HEK293 (cell line): Measurements from ENCODE around the gene SPIB.
A peak's percentile ranks its signal among the peaks of the same experiment; 100 is the strongest.

Source experiments
- CTCF ChIA-PET: fragments of 350-600 bp; formaldehyde crosslinking; extraction: SDS; loops from one replicate; lab custom pipeline; 2021; ENCODE audit warnings: antibody characterized with exemption; lab: Yijun Ruan, JAX
- POLR2A ChIA-PET: fragments of 300-600 bp; formaldehyde crosslinking; extraction: SDS; loops from one replicate; lab custom pipeline; 2020; ENCODE audit warnings: antibody characterized with exemption, inconsistent platforms; lab: Yijun Ruan, JAX
- H3K27ac ChIP-seq: fragments of 200-500 bp; sonication (Bioruptor generic); 2 replicates; pipeline ENCODE4 v1.5.1; 2014; ENCODE audit warnings: low read depth, low read length, control low read depth, inconsistent platforms; ENCODE audit errors: extremely low read depth
- H3K36me3 ChIP-seq, 2 experiments: fragments of 200-500 bp in 1 of 2; sonication (Bioruptor generic) in 1 of 2; 1 replicate in 1 of 2; 2 replicates in 1 of 2; pipeline ENCODE4 v1.5.1; 2014 to 2017; ENCODE audit warnings: inconsistent platforms in 2 of 2, low read length in 2 of 2; ENCODE audit not compliant: control insufficient read depth in 2 of 2, insufficient read depth in 1 of 2
- H3K4me1 ChIP-seq: fragments of 200-500 bp; sonication (Bioruptor generic); 2 replicates; pipeline ENCODE4 v1.5.1; 2014; ENCODE audit warnings: mild to moderate bottlenecking, low read length, inconsistent platforms; ENCODE audit not compliant: control insufficient read depth, insufficient read depth
- H3K4me3 ChIP-seq: 2 replicates; pipeline ENCODE4 v1.5.1; 2011; ENCODE audit warnings: low read depth, mild to moderate bottlenecking, control low read depth, low read length, moderate library complexity
- H3K9me3 ChIP-seq: fragments of 200-500 bp; sonication (Bioruptor generic); 2 replicates; pipeline ENCODE4 v1.5.1; 2014; ENCODE audit warnings: low read depth, low read length, inconsistent platforms; ENCODE audit not compliant: control insufficient read depth, insufficient read depth
- BCL11B ChIP-seq: fragments of 450-650 bp; formaldehyde crosslinking; IDR thresholded peaks from 2 replicates; pipeline ENCODE4 v1.5.1; 2016; ENCODE audit warnings: low read depth, missing biosample characterization, missing genetic modification characterization
- IKZF3 ChIP-seq: fragments of 450-650 bp; IDR thresholded peaks from 2 replicates; pipeline ENCODE4 v1.5.0; 2018; ENCODE audit warnings: missing biosample characterization, mild to moderate bottlenecking, missing genetic modification characterization, moderate library complexity
- KLF1 ChIP-seq: fragments of 450-650 bp; formaldehyde crosslinking; IDR thresholded peaks from 2 replicates; pipeline ENCODE4 v1.5.1; 2016; ENCODE audit warnings: missing biosample characterization, missing genetic modification characterization
- PRDM2 ChIP-seq: fragments of 450-650 bp; formaldehyde crosslinking; IDR thresholded peaks from 2 replicates; pipeline ENCODE4 v1.5.1; 2016; ENCODE audit warnings: missing biosample characterization, missing genetic modification characterization, borderline replicate concordance
- PRDM4 ChIP-seq: fragments of 450-650 bp; formaldehyde crosslinking; IDR thresholded peaks from 2 replicates; pipeline ENCODE4 v1.5.1; 2017; ENCODE audit warnings: missing biosample characterization, missing genetic modification characterization
- YY2 ChIP-seq: fragments of 450-650 bp; formaldehyde crosslinking; IDR thresholded peaks from 2 replicates; pipeline ENCODE4 v1.5.1; 2016; ENCODE audit warnings: missing biosample characterization, missing genetic modification characterization
- ZBTB1 ChIP-seq: fragments of 450-650 bp; formaldehyde crosslinking; IDR thresholded peaks from 2 replicates; pipeline ENCODE4 v1.5.1; 2016; ENCODE audit warnings: missing biosample characterization, missing genetic modification characterization
- ZFHX2 ChIP-seq: fragments of 450-650 bp; formaldehyde crosslinking; conservative IDR thresholded peaks from 2 replicates; pipeline ENCODE4 v1.5.1; 2016; ENCODE audit warnings: missing biosample characterization, missing genetic modification characterization
- ZNF138 ChIP-seq: fragments of 450-650 bp; formaldehyde crosslinking; IDR thresholded peaks from 2 replicates; pipeline ENCODE4 v1.5.1; 2016; ENCODE audit warnings: missing biosample characterization, missing genetic modification characterization, borderline replicate concordance
- ZNF148 ChIP-seq: fragments of 450-650 bp; formaldehyde crosslinking; IDR thresholded peaks from 2 replicates; pipeline ENCODE4 v1.5.0; 2017; ENCODE audit warnings: missing biosample characterization, missing genetic modification characterization, borderline replicate concordance
- ZNF214 ChIP-seq: fragments of 450-650 bp; formaldehyde crosslinking; IDR thresholded peaks from 2 replicates; pipeline ENCODE4 v1.5.1; 2017; ENCODE audit warnings: missing biosample characterization, mild to moderate bottlenecking, missing genetic modification characterization, borderline replicate concordance
- ZNF248 ChIP-seq: fragments of 450-650 bp; formaldehyde crosslinking; IDR thresholded peaks from 2 replicates; pipeline ENCODE4 v1.5.1; 2017; ENCODE audit warnings: missing biosample characterization, missing genetic modification characterization
- ZNF366 ChIP-seq: fragments of 450-650 bp; formaldehyde crosslinking; conservative IDR thresholded peaks from 2 replicates; pipeline ENCODE4 v1.5.1; 2016; ENCODE audit warnings: missing biosample characterization, missing genetic modification characterization
- ZNF398 ChIP-seq: fragments of 450-650 bp; formaldehyde crosslinking; IDR thresholded peaks from 2 replicates; pipeline ENCODE4 v1.5.1; 2017; ENCODE audit warnings: missing biosample characterization, missing genetic modification characterization
- ZNF473 ChIP-seq: fragments of 450-650 bp; formaldehyde crosslinking; IDR thresholded peaks from 2 replicates; pipeline ENCODE4 v1.5.1; 2017; ENCODE audit warnings: missing biosample characterization, missing genetic modification characterization
- ZNF521 ChIP-seq: fragments of 450-650 bp; formaldehyde crosslinking; IDR thresholded peaks from 2 replicates; pipeline ENCODE4 v1.5.1; 2017; ENCODE audit warnings: missing biosample characterization, mild to moderate bottlenecking, missing genetic modification characterization
- ZNF544 ChIP-seq: fragments of 450-650 bp; formaldehyde crosslinking; IDR thresholded peaks from 2 replicates; pipeline ENCODE4 v1.5.0; 2017; ENCODE audit warnings: missing biosample characterization, missing genetic modification characterization
- ZSCAN16 ChIP-seq: fragments of 450-650 bp; formaldehyde crosslinking; IDR thresholded peaks from 2 replicates; pipeline ENCODE4 v1.5.1; 2016; ENCODE audit warnings: missing biosample characterization, missing genetic modification characterization
- TF ChIP-seq, protein P1 (sequence below): fragments of 450-650 bp; formaldehyde crosslinking; IDR thresholded peaks from 2 replicates; pipeline ENCODE4 v1.5.1; 2016; ENCODE audit warnings: missing biosample characterization, missing genetic modification characterization, borderline replicate concordance
- TF ChIP-seq, protein P2 (sequence below): IDR thresholded peaks from 2 replicates; pipeline ENCODE4 v1.6.1; 2011; ENCODE audit warnings: mild to moderate bottlenecking, low read depth, low read length, borderline replicate concordance

The SPIB gene

GRCh38 chr19:50455992-50456391 lies 37.3 kb downstream of the SPIB start:
- ChIA-PET POLR2A (no interaction called here), CTCF (interaction anchor here (0.6 to 1.1 kb wide), 3 partner anchors 14 to 27 kb away, joined by 3 read pairs; no protein-coding TSS in a partner anchor)
- H3K4me1 ChIP-seq = no peaks in the 10 kb centered on the region
- H3K27ac ChIP-seq = no peak overlapping the region
- no peaks in the 10 kb centered on the region for H3K9me3 ChIP-seq
- H3K36me3 ChIP-seq = no peaks in the 10 kb centered on the region
- no peak overlapping the region for H3K4me3 ChIP-seq
- TF ChIP-seq IKZF3 (tag by site-specific recombination) (no peak), ZNF248 (0 out of 2 replicates have a peak, but pooled peaks have one; percentile 40), ZNF521 (0 out of 2 replicates have a peak, but pooled peaks have one; percentile 45), ZFHX2 (peak; percentile 39; the same call in 1 of the 2 replicates), ZNF473 (tag by site-specific recombination) (no peak), ZBTB1 (no peak), ZNF398 (tag by site-specific recombination) (no peak), BCL11B (tag by site-specific recombination) (peak; percentile 35; the same call in 1 of the 2 replicates), KLF1 (tag by site-specific recombination) (no peak), PRDM2 (no peak), ZNF148 (tag by site-specific recombination) (no peak), ZNF544 (0 out of 2 replicates have a peak, but pooled peaks have one; percentile 12), ZNF366 (tag by site-specific recombination) (peak; percentile 100), YY2 (tag by site-specific recombination) (peak; percentile 36; the same call in 1 of the 2 replicates), PRDM4 (no peak), ZSCAN16 (no peak), ZNF138 (tag by site-specific recombination) (no peak), ZNF214 (tag by site-specific recombination) (no peak)
- TF ChIP-seq, protein P1, sequence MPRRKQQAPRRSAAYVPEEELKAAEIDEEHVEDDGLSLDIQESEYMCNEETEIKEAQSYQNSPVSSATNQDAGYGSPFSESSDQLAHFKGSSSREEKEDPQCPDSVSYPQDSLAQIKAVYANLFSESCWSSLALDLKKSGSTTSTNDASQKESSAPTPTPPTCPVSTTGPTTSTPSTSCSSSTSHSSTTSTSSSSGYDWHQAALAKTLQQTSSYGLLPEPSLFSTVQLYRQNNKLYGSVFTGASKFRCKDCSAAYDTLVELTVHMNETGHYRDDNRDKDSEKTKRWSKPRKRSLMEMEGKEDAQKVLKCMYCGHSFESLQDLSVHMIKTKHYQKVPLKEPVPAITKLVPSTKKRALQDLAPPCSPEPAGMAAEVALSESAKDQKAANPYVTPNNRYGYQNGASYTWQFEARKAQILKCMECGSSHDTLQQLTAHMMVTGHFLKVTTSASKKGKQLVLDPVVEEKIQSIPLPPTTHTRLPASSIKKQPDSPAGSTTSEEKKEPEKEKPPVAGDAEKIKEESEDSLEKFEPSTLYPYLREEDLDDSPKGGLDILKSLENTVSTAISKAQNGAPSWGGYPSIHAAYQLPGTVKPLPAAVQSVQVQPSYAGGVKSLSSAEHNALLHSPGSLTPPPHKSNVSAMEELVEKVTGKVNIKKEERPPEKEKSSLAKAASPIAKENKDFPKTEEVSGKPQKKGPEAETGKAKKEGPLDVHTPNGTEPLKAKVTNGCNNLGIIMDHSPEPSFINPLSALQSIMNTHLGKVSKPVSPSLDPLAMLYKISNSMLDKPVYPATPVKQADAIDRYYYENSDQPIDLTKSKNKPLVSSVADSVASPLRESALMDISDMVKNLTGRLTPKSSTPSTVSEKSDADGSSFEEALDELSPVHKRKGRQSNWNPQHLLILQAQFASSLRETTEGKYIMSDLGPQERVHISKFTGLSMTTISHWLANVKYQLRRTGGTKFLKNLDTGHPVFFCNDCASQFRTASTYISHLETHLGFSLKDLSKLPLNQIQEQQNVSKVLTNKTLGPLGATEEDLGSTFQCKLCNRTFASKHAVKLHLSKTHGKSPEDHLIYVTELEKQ (tag by site-specific recombination) = no peak
- TF ChIP-seq, protein P2, sequence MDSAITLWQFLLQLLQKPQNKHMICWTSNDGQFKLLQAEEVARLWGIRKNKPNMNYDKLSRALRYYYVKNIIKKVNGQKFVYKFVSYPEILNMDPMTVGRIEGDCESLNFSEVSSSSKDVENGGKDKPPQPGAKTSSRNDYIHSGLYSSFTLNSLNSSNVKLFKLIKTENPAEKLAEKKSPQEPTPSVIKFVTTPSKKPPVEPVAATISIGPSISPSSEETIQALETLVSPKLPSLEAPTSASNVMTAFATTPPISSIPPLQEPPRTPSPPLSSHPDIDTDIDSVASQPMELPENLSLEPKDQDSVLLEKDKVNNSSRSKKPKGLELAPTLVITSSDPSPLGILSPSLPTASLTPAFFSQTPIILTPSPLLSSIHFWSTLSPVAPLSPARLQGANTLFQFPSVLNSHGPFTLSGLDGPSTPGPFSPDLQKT = no peak
